IPS-NIHi7 (cell line): ENCODE results near the gene ORC4.
A peak's percentile ranks its signal among the peaks of the same experiment; 100 is the strongest.

ENCODE experiments used
- DNase-seq: peaks from one replicate; pipeline ENCODE4 v3.0.0; 2012; ENCODE audit warnings: mixed read lengths; ENCODE audit errors: extremely low spot score

The ORC4 gene

GRCh38 chr2:148020111-148021058, at the start of gene ORC4:
ORC4 (minus strand) TSS chr2:148020737; CDS start chr2:147975958, 44,779 bp downstream.
- peak; percentile 91 for DNase-seq

GRCh38 chr2:148067801-148068200, 47.3 kb upstream of the ORC4 start:
- DNase-seq: no peak

- DNase-seq: no peak
These were observed 45.4 kb upstream of the ORC4 start for GRCh38 chr2:148065936-148066335.

GRCh38 chr2:148063633-148064032, 43.1 kb upstream of the ORC4 start:
- DNase-seq: no peak

GRCh38 chr2:148058641-148059040, 38.1 kb upstream of the ORC4 start:
- no peak for DNase-seq

GRCh38 chr2:148052687-148053086, 32.1 kb upstream of the ORC4 start:
- DNase-seq: no peak

- no peak for DNase-seq
These were observed 28.7 kb upstream of the ORC4 start for GRCh38 chr2:148049284-148049683.

- DNase-seq: no peak
These were observed 28.1 kb upstream of the ORC4 start for GRCh38 chr2:148048475-148049221.

- no peak for DNase-seq
These were observed 26.3 kb upstream of the ORC4 start for GRCh38 chr2:148046802-148047201.

GRCh38 chr2:148044322-148044721, 23.8 kb upstream of the ORC4 start:
- DNase-seq: no peak

GRCh38 chr2:148042219-148042618, 21.7 kb upstream of the ORC4 start:
- no peak for DNase-seq

- DNase-seq: no peak
These were observed 19.2 kb upstream of the ORC4 start for GRCh38 chr2:148039783-148040182.

GRCh38 chr2:148032215-148032614, 11.7 kb upstream of the ORC4 start:
- no peak for DNase-seq

GRCh38 chr2:148031152-148031551, 10.6 kb upstream of the ORC4 start:
- DNase-seq: no peak

- no peak for DNase-seq
These were observed 8.2 kb upstream of the ORC4 start for GRCh38 chr2:148028781-148029180.

GRCh38 chr2:148027822-148028221, 7.3 kb upstream of the ORC4 start:
- no peak for DNase-seq

GRCh38 chr2:148026573-148026972, 6.0 kb upstream of the ORC4 start:
- DNase-seq: no peak

- no peak for DNase-seq
These were observed 3.3 kb upstream of the ORC4 start for GRCh38 chr2:148023861-148024260.

GRCh38 chr2:148022882-148023281, 2.3 kb upstream of the ORC4 start:
- DNase-seq: no peak

- no peak for DNase-seq
These were observed 1.8 kb upstream of the ORC4 start for GRCh38 chr2:148022351-148022750.

- no peak for DNase-seq
These were observed 1.3 kb upstream of the ORC4 start for GRCh38 chr2:148021886-148022285.

- peak; percentile 32 for DNase-seq
These were observed 723 bp upstream of the ORC4 start, which contains the start of gene MBD5 for GRCh38 chr2:148021059-148021861. MBD5 (plus strand) TSS chr2:148021091.
